NB4 (cell line): ENCODE data around the gene USH2A.

Experiments
- CTCF ChIP-seq: IDR thresholded peaks from one replicate; pipeline ENCODE4 v1.5.1; 2012; ENCODE audit warnings: low read depth, low read length
- MYC ChIP-seq: IDR thresholded peaks from 2 replicates; pipeline ENCODE4 v1.6.1; 2011; ENCODE audit warnings: low read depth, low read length
- POLR2A ChIP-seq: IDR thresholded peaks from 2 replicates; pipeline ENCODE4 v1.6.1; 2011; ENCODE audit warnings: mild to moderate bottlenecking; ENCODE audit not compliant: insufficient read length; ENCODE audit errors: extremely low read depth

- TF ChIP-seq POLR2A (no peak), CTCF (no peak), MYC (no peak)
Measured at GRCh38 chr1:216331211-216331610, 92.0 kb downstream of the USH2A start.
